Stimulated activated CD8-positive, alpha-beta memory T cell treated with anti-CD3 and anti-CD28 coated beads, Interleukin-4, amount 100 ng/mL, for 4 hours (primary cell): ENCODE data around the gene ASB18.

Source experiments
- DNase-seq, 2 donors: peaks; one replicate each; pipeline ENCODE4 v3.0.0-alpha.2; 2020; ENCODE audit warnings: low read depth in 2 of 2, low spot score in 1 of 2

Gene ASB18

DNA sequence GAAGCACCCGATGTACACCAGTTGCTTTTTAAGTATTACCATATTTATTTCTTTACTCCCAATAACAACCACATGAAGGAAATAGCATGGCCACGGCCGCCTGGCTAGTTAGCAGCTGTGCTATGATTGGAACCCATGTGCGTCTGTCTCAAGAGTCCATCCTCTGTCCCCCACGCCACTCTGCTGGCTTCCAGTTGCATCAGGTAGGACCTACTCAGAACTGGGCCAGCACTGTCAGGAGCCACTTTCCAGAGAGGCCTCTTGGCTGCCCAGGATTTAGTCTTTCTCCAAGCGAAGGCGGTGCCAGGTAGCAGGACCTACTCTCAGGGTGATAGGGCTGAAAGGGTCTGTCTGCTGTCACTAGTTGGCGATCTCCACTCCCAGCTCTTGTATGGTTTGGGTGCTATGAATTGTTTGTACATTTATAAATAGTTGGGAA is 22.1 kb downstream of the ASB18 start:
- no peak for DNase-seq

- no peak for DNase-seq
Measured at GRCh38 chr2:236241181-236242056, 22.8 kb downstream of the ASB18 start.

- no peak for DNase-seq
Measured at GRCh38 chr2:236240228-236240990, 23.8 kb downstream of the ASB18 start.

DNA sequence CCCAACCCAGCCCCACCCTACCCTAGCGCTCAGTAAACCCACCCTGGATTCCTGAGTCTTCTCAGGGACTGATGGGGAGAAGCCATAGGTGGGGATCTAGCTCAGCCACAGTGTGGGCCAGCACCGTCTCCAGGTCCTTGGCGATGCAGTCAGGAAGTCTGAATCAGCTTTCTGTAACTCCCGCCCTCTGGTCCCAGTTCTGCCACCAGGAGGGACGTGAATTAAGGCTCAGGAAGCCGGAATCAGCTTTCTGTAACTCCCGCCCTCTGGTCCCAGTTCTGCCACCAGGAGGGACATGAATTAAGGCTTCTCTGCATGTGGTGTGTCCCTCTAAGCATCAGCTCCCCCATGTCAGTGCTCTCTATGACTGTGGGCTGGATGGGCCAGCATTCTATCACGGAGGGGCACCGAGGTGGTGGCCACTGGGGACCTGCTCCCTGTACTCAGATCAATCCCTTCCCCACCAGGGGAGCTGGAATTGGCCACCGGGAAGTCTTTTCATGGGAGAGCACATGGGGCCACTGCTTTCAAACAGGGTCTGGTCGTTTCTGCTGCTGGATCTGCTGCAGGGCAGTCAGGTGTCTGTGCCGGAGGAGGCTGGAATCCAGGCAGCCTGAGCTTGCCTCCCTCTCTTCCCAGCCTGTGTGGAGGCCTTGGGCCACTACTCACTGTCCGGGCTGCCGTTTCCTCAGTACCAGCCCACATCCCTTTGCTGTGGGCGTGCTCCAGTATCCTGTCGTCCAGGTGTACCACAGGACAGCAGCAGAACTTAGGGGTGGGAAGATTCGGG is 24.7 kb downstream of the ASB18 start:
- DNase-seq = no peak

GRCh38 chr2:236238751-236239150 is 25.5 kb downstream of the ASB18 start:
- no peak for DNase-seq

DNA sequence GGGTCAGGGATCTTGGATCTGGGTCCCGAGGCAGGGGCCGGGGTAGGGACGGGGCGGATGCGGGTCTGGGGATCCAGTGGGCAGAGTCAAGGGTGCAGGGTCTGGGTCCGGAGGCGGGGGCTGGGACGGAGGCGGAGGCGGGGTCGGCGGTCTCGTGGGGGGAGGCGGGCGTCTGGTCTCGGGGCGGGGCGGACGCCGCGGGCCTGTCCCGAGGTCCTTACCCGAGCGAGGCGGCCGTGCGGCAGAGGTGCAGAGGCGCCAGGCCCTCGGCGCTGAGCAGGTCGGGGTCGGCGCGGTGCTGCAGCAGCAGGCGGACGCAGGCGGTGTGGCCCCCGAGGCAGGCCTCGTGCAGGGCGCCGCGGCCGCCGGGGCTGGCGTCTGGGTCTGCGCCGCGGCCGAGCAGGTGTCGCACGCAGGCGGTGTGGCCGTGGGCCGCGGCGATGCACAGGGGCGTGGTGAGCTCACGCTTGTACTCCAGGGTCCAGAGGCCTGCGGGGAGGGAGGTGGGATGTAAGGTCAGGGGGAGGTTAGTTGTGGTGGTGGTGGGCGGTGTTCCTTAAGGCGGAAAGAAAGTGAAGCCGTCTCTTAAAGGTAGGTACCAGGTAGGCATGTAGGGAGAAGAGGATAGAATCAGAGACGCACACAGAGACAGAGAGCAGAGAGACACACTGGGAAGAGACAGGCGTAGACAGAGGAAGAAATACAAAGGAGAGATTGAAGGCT is 26.6 kb downstream of the ASB18 start:
- DNase-seq = no peak

- DNase-seq = no peak
Measured at GRCh38 chr2:236236559-236237452, 27.4 kb downstream of the ASB18 start.

DNA sequence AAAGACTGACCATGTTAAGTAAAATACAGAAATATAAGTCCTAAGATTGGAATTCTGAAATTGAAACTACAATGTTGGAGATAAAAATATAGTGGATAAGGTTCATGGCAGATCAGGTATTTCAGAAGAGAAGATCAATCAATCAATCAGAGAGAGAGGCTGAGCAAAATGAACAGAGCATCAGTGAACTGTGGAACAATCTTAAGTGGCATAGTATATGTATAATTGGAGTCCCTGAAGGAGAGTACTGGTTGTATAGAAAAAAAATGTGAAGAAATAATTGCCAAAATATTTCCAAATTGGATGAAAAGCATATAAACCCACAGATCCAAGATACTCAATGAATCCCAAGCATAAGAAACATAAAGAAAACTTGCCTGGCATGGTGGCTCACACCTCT is 35.0 kb downstream of the ASB18 start:
- DNase-seq = no peak

- no peak for DNase-seq
Measured at GRCh38 chr2:236223675-236224074, 40.5 kb downstream of the ASB18 start.

- no peak for DNase-seq
Measured at GRCh38 chr2:236221798-236222197, 42.4 kb downstream of the ASB18 start.

DNA sequence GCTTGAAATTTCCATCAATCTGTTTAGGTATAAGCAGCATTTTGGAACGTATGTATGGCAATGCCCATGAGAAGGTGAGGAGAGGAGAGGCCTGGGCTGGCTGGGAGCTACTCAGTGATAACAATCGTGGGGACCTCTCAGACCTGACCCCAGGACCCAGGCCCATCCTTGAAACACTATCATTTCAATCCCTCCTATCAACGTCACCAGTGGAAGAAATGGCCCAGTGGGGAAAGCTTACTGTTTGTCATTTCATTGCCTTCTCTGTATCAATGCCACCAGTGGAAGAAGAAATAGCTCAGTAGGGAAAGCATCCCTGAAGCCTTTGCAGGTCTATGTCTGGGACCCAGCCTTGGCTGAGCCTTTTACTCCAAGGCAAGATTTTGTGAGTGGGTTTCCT is 44.8 kb downstream of the ASB18 start:
- DNase-seq = no peak

DNA sequence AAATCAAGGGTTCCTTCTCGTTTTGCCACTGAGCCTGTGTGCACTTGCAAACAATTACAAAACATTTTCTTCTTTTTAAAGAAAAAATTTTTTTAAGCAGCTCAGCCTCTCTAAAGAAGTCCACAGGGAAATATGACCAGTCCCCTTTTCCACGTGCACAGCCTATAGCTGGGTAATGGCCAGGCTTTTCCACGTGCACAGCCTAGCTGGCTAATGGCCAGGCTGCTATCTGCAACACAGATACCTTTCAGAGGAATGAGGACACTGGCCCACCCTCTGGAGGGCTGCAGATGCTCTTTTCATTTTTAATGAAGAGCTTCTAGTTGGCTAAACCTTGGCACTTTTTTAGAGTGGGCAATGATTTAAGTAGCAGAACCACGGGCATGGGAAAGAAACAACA is 46.3 kb downstream of the ASB18 start:
- DNase-seq = no peak

GRCh38 chr2:236216711-236217110 is 47.5 kb downstream of the ASB18 start:
- no peak for DNase-seq

GRCh38 chr2:236215761-236216333 is 48.4 kb downstream of the ASB18 start:
- DNase-seq = no peak

DNA sequence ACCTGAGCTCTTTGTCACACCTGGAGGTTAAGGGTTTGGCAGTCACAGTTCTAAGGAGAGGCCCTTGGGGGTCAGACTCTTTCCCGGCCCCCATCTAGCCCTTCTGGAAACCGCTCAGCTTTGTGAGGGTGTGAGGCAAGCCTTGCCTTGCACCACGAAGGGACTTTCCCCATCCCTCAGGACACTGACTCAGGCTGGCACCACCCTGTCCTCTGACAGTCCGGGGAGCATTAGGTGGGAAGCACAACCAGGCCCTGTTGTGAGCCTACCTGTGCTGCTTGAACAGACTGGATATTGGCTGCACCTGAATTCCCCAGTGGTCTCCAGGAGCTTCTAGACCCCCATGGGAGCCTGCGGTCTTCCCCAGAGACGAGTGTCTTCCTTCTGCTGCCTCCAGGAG is 49.0 kb downstream of the ASB18 start:
- no peak for DNase-seq

DNA sequence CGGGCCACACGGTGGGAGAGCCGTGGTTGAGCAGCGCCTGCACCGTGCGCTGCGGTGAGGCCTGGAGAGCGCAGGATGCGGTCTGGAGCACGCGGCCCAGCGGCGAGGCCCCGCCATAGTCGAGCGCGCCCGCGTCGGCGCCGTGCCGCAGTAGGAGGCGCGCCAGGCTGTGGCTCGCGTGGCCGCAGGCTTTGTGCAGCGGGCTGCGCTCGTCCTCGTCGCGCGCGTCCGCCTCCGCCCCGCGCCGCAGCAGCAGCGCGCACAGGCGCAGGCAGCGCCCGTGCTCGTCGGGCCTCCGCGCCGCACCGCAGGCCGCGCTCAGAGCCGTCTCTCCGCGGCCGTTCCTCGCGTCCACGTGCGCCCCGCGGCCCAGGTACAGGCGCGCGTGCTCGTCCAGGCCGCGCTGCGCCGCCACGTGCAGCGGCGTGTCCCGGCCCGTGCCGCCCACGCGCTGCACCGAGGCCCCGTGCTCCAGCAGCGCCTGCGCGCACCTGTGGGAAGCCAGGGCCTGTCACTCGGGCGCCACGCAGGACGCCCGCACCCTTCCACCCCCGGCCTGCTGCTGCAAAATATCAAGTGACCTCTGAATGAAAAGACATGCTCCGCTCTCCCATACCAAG is 49.7 kb downstream of the ASB18 start:
- no peak for DNase-seq

DNA sequence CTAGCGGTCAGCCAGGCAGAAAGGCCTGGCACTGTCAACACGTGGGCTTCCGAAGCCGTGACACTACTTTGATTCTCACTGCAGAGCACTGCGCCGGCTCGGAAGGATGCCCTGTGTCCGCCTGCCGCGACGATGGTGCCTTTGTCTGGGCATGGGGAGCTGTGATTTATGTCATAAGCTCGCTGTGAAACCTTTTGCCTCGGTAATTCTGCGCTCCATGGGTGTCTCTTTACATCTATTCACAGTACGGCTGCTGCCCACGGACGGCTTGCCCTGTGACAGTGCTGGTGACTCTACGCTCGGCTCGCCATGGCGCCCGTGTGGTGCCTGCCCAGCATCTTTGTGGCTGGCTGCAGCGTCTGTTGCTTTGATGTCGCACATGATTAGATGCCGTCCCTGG is 52.9 kb downstream of the ASB18 start:
- no peak for DNase-seq

GRCh38 chr2:236210536-236210935 is 53.7 kb downstream of the ASB18 start:
- DNase-seq = no peak

GRCh38 chr2:236209996-236210395 is 54.2 kb downstream of the ASB18 start:
- DNase-seq = no peak
